Measurements from ENCODE around the gene DGKH. TPM values are rescaled to one million over a fixed set of nuclear protein-coding genes. Genes with fewer than 3 reads are reported as not detected.

The DGKH gene
- total and polyA plus RNA-seq, 2 donors (not counting 1 experiment from before 2014, with no cell fraction given), result 0.06 to 0.67 TPM

DNA sequence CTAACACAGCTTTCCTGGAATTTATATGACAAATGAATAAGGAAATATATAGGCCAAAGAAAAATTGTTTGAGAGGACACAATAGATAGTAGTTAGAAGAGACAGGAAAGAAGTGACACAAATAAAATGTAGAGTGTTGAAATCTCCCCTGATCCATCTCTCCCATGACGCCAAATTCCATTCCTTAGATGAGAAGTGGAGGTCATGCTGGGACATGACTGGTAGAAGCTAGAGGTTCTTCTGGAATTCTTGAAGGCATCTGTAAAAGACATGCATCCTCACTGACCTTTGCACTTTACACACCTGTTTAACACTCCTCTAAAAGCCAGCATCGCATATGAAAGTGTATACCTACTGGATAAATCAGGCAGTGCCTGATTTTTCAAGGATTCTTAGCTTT is 67.8 kb downstream of the DGKH start:
- Mint-ChIP-seq H3K4me3 (no peak overlapping the region), H3K4me1 (no peaks in the 10 kb centered on the region), H3K27ac (no peak overlapping the region), H3K27me3 (no peaks in the 10 kb centered on the region), H3K9me3 (ENCODE audit: insufficient read depth) (no peaks in the 10 kb centered on the region)
- Histone ChIP-seq H3K79me2 (ENCODE audit: control insufficient read depth, insufficient read depth, low read length) (no peaks in the 10 kb centered on the region), H3K27ac (ENCODE audit: low read length in 2 of 2) (no peak overlapping the region), H3K9me3 (ENCODE audit: control extremely low read depth in 1 of 3, control insufficient read depth in 2 of 3, insufficient read depth in 1 of 3, low read length in 2 of 3) (no peaks in the 10 kb centered on the region), H2AFZ (ENCODE audit: insufficient read depth, low read depth, low read length, poor library complexity, severe bottlenecking) (no peak overlapping the region), H3K36me3 (replicated peaks in 1 of 2; ENCODE audit: control extremely low read depth in 1 of 2, control insufficient read depth in 1 of 2, extremely low read depth in 1 of 2, insufficient read depth in 2 of 2, low read length in 1 of 2) (no peaks in the 10 kb centered on the region), H3K4me3 (ENCODE audit: control extremely low read depth in 1 of 5, extremely low read depth in 1 of 5, insufficient read depth in 1 of 5, low read depth in 2 of 5, low read length in 4 of 5) (no peak overlapping the region), H3K27me3 (replicated peaks in 1 of 4; ENCODE audit: control extremely low read depth in 1 of 4, control insufficient read depth in 3 of 4, insufficient read depth in 4 of 4, low read length in 3 of 4) (no peaks in the 10 kb centered on the region), H3K4me1 (ENCODE audit: control insufficient read depth in 2 of 2, insufficient read depth in 2 of 2, low read length in 2 of 2) (no peaks in the 10 kb centered on the region), H3K4me2 (replicated peaks; ENCODE audit: low read depth, low read length, poor library complexity, severe bottlenecking) (no peak overlapping the region), H4K20me1 (ENCODE audit: control insufficient read depth, insufficient read depth, low read length, poor library complexity, severe bottlenecking) (no peaks in the 10 kb centered on the region), H3K9ac (ENCODE audit: low read length) (no peak overlapping the region)
- intact Hi-C loops (cut with micrococcal nuclease), result no loop called here
- CTCF ChIA-PET, result interaction anchor here (1.7 to 2.6 kb wide), 2 partner anchors 448 to 704 kb away, joined by 4 to 11 read pairs; no protein-coding TSS in a partner anchor
- TF ChIP-seq, protein P1, sequence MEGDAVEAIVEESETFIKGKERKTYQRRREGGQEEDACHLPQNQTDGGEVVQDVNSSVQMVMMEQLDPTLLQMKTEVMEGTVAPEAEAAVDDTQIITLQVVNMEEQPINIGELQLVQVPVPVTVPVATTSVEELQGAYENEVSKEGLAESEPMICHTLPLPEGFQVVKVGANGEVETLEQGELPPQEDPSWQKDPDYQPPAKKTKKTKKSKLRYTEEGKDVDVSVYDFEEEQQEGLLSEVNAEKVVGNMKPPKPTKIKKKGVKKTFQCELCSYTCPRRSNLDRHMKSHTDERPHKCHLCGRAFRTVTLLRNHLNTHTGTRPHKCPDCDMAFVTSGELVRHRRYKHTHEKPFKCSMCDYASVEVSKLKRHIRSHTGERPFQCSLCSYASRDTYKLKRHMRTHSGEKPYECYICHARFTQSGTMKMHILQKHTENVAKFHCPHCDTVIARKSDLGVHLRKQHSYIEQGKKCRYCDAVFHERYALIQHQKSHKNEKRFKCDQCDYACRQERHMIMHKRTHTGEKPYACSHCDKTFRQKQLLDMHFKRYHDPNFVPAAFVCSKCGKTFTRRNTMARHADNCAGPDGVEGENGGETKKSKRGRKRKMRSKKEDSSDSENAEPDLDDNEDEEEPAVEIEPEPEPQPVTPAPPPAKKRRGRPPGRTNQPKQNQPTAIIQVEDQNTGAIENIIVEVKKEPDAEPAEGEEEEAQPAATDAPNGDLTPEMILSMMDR (IDR thresholded peaks at IDR 0.05), result no peak
- no peak for TF ChIP-seq EZH2 (IDR thresholded peaks at IDR 0.05; ENCODE audit: borderline replicate concordance, insufficient read depth, low read depth, low read length, poor library complexity, severe bottlenecking)
- DNase-seq, result no peak
- POLR2A ChIA-PET, result no interaction called here
- no CpG with 5 or more reads among the region's 2 CpGs for WGBS (ENCODE audit: insufficient coverage)
- no peak for ATAC-seq (ENCODE audit: low read depth)

DNA sequence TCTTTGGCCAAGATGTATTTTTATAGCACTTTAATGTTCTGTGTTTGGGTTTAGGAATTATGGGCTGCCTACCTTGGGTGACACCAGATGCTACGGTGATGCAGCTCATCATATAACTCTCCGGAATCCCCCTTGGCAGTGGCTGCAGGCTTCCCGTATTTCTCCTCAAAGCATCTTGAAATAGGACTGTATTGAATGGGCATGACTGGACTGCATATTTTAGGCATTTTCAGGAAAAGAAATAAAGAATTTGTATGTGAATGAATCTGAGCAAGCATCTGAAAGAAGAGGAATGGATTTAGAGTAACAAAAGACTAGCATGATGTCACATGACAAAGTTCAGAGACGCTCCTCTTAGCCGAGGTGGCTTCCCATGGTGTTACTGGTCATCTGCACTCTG is 70.6 kb downstream of the DGKH start:
- no peaks in the 10 kb centered on the region for H3K27me3 ChIP-seq (replicated peaks in 1 of 4; ENCODE audit: control extremely low read depth in 1 of 4, control insufficient read depth in 3 of 4, insufficient read depth in 4 of 4, low read length in 3 of 4)

More for the DNA sequence above, 70.6 kb downstream of the DGKH start:
- WGBS (ENCODE audit: insufficient coverage), result 94% methylated on average over 2 of the region's 5 CpGs
- Mint-ChIP-seq H3K9me3 (ENCODE audit: insufficient read depth) (no peaks in the 10 kb centered on the region), H3K27me3 (no peaks in the 10 kb centered on the region), H3K27ac (no peak overlapping the region), H3K4me1 (no peaks in the 10 kb centered on the region), H3K4me3 (no peak overlapping the region)
- no peak overlapping the region for H2AFZ ChIP-seq (ENCODE audit: insufficient read depth, low read depth, low read length, poor library complexity, severe bottlenecking)
- H3K4me2 ChIP-seq (replicated peaks; ENCODE audit: low read depth, low read length, poor library complexity, severe bottlenecking), result no peak overlapping the region
- TF ChIP-seq, protein P1 (IDR thresholded peaks at IDR 0.05), result no peak
- TF ChIP-seq EZH2 (IDR thresholded peaks at IDR 0.05; ENCODE audit: borderline replicate concordance, insufficient read depth, low read depth, low read length, poor library complexity, severe bottlenecking), result no peak
- no peak overlapping the region for H3K4me3 ChIP-seq (ENCODE audit: control extremely low read depth in 1 of 5, extremely low read depth in 1 of 5, insufficient read depth in 1 of 5, low read depth in 2 of 5, low read length in 4 of 5)
- DNase-seq (no peak), ATAC-seq (ENCODE audit: low read depth) (no peak)
- ChIA-PET POLR2A (no interaction called here), CTCF (interaction anchor here (1.5 kb wide), 1 partner anchor 8 kb away, joined by 5 read pairs; no protein-coding TSS in a partner anchor)
- no peaks in the 10 kb centered on the region for H3K36me3 ChIP-seq (replicated peaks in 1 of 2; ENCODE audit: control extremely low read depth in 1 of 2, control insufficient read depth in 1 of 2, extremely low read depth in 1 of 2, insufficient read depth in 2 of 2, low read length in 1 of 2)
- no peaks in the 10 kb centered on the region for H3K4me1 ChIP-seq (ENCODE audit: control insufficient read depth in 2 of 2, insufficient read depth in 2 of 2, low read length in 2 of 2)
- no peak overlapping the region for H3K9ac ChIP-seq (ENCODE audit: low read length)
- no peaks in the 10 kb centered on the region for H4K20me1 ChIP-seq (ENCODE audit: control insufficient read depth, insufficient read depth, low read length, poor library complexity, severe bottlenecking)
- no peak overlapping the region for H3K27ac ChIP-seq (ENCODE audit: low read length in 2 of 2)
- intact Hi-C loops (cut with micrococcal nuclease), result no loop called here
- H3K9me3 ChIP-seq (ENCODE audit: control extremely low read depth in 1 of 3, control insufficient read depth in 2 of 3, insufficient read depth in 1 of 3, low read length in 2 of 3), result no peaks in the 10 kb centered on the region
- no peaks in the 10 kb centered on the region for H3K79me2 ChIP-seq (ENCODE audit: control insufficient read depth, insufficient read depth, low read length)

Data from B cell (primary cell).